ENCODE measurements around the gene CDH1. TPM values are rescaled to one million over a fixed set of nuclear protein-coding genes. Genes with fewer than 3 reads are reported as not detected.
A peak's percentile ranks its signal among the peaks of the same experiment; 100 is the strongest.

CDH1 gene
- total RNA-seq, 2 experiments from 2014 or later, result not detected

DNA sequence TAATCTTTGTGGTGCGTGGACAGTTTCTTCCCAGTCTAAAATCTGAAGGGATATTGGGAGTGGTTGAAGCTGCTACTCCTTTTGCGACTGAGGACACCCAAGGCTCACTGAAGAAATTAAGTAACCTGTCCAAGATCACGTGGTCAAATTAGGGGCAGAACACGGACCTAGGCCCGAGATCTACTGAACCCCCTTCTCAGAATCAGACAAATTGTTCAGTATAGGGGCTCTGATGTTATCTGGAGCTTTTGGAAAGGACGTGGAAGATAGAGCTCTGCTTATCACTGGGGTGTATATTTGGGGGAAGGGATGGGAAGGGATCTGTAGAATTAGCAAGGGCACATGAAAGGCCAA, 107.1 kb downstream of the CDH1 start:
- Mint-ChIP-seq H3K4me1 (ENCODE audit: low read depth) (peaks cover 27% of the 10 kb centered on the region), H3K9me3 (ENCODE audit: insufficient read depth) (no peaks in the 10 kb centered on the region), H3K27me3 (ENCODE audit: low read depth) (no peaks in the 10 kb centered on the region), H3K4me3 (peak overlapping the region; percentile 97), H3K36me3 (ENCODE audit: low read depth) (no peaks in the 10 kb centered on the region), H3K27ac (peak overlapping the region; percentile 96)
- DNase-seq (no peak), ATAC-seq (no peak)
- CTCF ChIA-PET, result interaction anchor here (1.1 kb wide), 1 partner anchor 280 kb away, joined by 7 read pairs; no protein-coding TSS in a partner anchor
- POLR2A ChIA-PET, result interaction anchor here (0.5 to 2.1 kb wide), 2 partner anchors 203 to 289 kb away, joined by 4 to 8 read pairs; partner anchors contain the start of genes CHTF8 and UTP4

DNA sequence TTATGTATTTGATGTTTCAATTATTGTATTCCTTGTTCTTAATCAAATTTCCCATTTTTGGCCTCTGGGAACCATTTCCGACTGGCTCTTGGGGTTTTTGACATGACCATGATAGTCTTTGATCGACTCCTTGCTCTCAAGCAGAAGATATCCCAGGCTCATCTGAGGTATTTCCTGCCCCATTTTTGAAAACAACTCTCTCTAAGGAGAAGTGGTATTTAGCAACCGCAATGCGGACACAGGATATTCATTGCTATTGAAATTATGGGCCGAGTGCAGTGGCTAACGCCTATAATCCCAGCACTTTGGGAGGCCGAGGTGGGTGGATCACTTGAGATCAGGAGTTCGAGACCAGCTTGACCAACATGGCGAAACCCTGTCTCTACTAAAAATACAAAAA, 111.7 kb downstream of the CDH1 start:
- Mint-ChIP-seq H3K4me1 (ENCODE audit: low read depth) (peaks cover 26% of the 10 kb centered on the region), H3K27ac (no peak overlapping the region), H3K36me3 (ENCODE audit: low read depth) (peaks cover 3% of the 10 kb centered on the region), H3K9me3 (ENCODE audit: insufficient read depth) (no peaks in the 10 kb centered on the region), H3K4me3 (no peak overlapping the region), H3K27me3 (ENCODE audit: low read depth) (no peaks in the 10 kb centered on the region)
- DNase-seq (no peak), ATAC-seq (no peak)
- POLR2A ChIA-PET, result no interaction called here
- CTCF ChIA-PET, result interaction anchor here (4.3 kb wide), 1 partner anchor 275 kb away, joined by 38 read pairs; no protein-coding TSS in a partner anchor

DNA sequence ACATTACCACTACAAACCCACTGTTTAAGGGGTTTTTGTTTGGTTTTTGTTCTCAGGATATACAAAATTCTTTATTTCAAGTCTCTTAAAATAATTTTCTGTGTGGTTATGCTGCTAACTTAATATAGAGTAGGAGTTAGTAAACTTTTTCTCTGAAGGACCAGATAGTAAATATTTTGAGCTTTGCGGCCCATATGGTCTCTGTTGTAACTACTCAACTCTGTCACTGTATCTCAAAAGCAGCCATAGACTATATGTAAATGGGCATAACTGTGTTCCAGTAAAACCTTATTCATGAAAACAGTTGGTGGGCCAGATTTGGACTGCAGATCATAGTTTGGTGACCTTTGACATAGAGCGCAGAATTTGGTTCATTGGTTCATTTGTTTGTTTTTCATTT, 113.4 kb downstream of the CDH1 start:
- ATAC-seq, result no peak
- H3K36me3 Mint-ChIP-seq (ENCODE audit: low read depth), result peaks cover 6% of the 10 kb centered on the region
- peaks cover 17% of the 10 kb centered on the region for H3K4me1 Mint-ChIP-seq (ENCODE audit: low read depth)
- CTCF ChIA-PET, result interaction anchor here (0.9 to 1.4 kb wide), 2 partner anchors 274 to 322 kb away, joined by 3 read pairs; no protein-coding TSS in a partner anchor
- no peaks in the 10 kb centered on the region for H3K27me3 Mint-ChIP-seq (ENCODE audit: low read depth)
- no peak for DNase-seq
- no peaks in the 10 kb centered on the region for H3K9me3 Mint-ChIP-seq (ENCODE audit: insufficient read depth)
- POLR2A ChIA-PET, result no interaction called here
- no peak overlapping the region for H3K27ac Mint-ChIP-seq
- H3K4me3 Mint-ChIP-seq, result no peak overlapping the region

DNA sequence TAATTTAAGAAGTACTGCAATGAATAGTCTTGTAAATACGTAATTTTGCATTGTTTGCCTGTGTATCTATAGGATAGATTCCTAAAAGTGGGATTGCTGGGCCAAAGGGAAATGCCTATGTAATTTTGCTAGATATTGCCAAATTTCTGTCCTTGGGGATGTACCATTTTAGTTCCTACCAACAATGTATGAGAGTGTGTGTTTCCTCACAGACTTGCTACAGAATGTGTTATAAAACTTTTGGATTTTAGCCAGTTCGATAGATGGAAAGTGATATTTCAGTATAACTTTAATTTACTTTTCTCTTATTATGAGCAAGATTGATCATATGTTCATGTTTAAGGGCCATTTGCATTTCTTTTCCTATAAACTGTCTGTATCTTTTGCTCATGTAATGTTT, 114.5 kb downstream of the CDH1 start:
- Mint-ChIP-seq H3K9me3 (ENCODE audit: insufficient read depth) (no peaks in the 10 kb centered on the region), H3K4me3 (no peak overlapping the region), H3K27ac (no peak overlapping the region), H3K27me3 (ENCODE audit: low read depth) (no peaks in the 10 kb centered on the region), H3K36me3 (ENCODE audit: low read depth) (peaks cover 6% of the 10 kb centered on the region), H3K4me1 (ENCODE audit: low read depth) (peaks cover 14% of the 10 kb centered on the region)
- ATAC-seq (no peak), DNase-seq (no peak)
- ChIA-PET POLR2A (no interaction called here), CTCF (no interaction called here)

DNA sequence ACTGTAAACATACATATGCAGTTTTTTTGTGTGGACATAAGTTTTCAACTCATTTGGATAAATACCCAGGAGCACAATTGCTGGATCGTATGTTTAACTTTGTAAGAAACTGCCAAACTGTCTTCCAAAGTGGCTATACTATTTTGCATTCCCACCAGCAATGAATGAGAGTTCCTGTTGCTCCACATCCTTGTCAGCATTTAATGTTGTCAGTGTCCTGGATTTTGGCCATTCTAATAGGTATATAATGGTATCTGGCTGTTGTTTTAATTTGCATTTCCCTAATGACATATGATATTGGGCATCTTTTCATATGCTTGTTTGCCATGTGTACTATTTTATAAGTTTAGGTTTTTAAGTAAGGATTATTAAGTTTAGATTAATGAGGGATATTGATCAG, 120.4 kb downstream of the CDH1 start:
- H3K4me3 Mint-ChIP-seq, result no peak overlapping the region
- ATAC-seq (no peak), DNase-seq (no peak)
- POLR2A ChIA-PET, result interaction anchor here (0.6 kb wide), 1 partner anchor 283 kb away, joined by 3 read pairs; no protein-coding TSS in a partner anchor
- CTCF ChIA-PET, result interaction anchor here (1.9 kb wide), 1 partner anchor 10 kb away, joined by 4 read pairs; no protein-coding TSS in a partner anchor
- peaks cover 8% of the 10 kb centered on the region for H3K36me3 Mint-ChIP-seq (ENCODE audit: low read depth)
- no peaks in the 10 kb centered on the region for H3K9me3 Mint-ChIP-seq (ENCODE audit: insufficient read depth)
- no peaks in the 10 kb centered on the region for H3K27me3 Mint-ChIP-seq (ENCODE audit: low read depth)
- no peaks in the 10 kb centered on the region for H3K4me1 Mint-ChIP-seq (ENCODE audit: low read depth)
- H3K27ac Mint-ChIP-seq, result no peak overlapping the region

DNA sequence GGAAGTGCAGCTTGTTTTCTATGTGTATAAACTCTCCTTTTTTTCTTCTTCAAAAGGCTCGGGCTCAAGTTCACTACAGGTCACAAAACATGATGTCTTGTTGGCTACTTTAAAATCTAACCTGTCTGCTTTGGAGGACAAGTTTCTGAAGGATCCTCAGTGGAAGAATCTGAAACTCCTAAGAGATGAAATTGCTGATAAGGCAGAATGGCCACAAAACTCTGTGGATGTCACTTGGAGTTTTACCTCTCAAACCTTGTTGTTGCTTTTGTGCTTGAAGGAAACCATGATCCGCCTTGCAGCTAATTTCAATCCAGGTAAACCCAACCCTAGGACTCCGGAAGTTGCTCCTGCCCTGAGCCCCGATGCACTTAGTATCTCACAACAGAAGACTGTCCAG, 122.7 kb downstream of the CDH1 start:
- ChIA-PET CTCF (no interaction called here), POLR2A (no interaction called here)
- no peak overlapping the region for H3K4me3 Mint-ChIP-seq
- ATAC-seq, result no peak
- no peaks in the 10 kb centered on the region for H3K4me1 Mint-ChIP-seq (ENCODE audit: low read depth)
- DNase-seq, result no peak
- no peaks in the 10 kb centered on the region for H3K27me3 Mint-ChIP-seq (ENCODE audit: low read depth)
- no peak overlapping the region for H3K27ac Mint-ChIP-seq
- no peaks in the 10 kb centered on the region for H3K9me3 Mint-ChIP-seq (ENCODE audit: insufficient read depth)
- peaks cover 8% of the 10 kb centered on the region for H3K36me3 Mint-ChIP-seq (ENCODE audit: low read depth)

DNA sequence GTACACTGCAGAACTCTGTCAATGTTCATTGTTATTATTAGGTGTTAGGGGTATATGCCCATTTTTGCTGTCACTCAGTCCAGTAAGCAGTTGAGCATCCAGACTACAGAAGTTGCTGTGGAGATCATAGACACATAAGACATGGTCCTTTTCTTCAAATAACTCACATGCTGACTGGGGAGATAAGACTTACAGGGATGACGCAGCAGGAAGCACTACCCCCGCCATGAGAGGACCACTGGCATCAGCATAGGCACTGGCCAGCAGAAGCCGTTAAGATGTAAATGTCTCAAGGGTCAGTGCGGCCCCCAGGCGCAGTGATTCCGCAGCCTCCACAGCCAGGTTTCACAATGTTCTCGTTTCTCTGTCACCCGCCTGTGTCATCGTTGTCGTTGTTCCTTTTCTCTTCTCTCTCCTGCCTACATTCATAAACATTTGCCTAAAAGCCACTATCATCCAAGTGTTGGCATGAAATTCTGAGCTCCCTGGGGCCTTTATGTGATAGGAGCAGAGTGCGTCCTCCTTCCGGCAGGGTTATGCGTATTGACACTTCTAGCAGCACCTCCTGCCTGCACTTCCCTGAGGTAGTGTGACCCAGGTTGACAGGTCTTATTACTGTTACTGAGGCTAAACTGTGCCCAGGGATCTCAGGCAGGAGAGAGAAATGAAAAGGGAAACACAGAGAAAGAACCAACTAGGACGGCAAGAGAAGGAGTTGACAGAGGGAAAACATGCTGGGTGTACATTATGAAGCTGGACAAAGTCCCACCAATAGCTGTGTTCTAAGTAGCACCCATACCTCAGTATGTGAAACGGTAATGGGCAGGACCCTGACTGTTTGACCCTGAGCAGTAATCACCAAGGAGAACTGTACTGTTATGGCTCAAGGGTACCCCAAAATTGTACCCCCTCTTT, 124.1 kb downstream of the CDH1 start:
- CTCF ChIA-PET, result interaction anchor here (1.0 kb wide), 1 partner anchor 13 kb away, joined by 4 read pairs; no protein-coding TSS in a partner anchor
- no peak for ATAC-seq
- POLR2A ChIA-PET, result interaction anchor here (0.6 kb wide), 1 partner anchor 232 kb away, joined by 4 read pairs; no protein-coding TSS in a partner anchor
- Mint-ChIP-seq H3K4me3 (no peak overlapping the region), H3K27me3 (ENCODE audit: low read depth) (no peaks in the 10 kb centered on the region), H3K9me3 (ENCODE audit: insufficient read depth) (no peaks in the 10 kb centered on the region), H3K4me1 (ENCODE audit: low read depth) (no peaks in the 10 kb centered on the region), H3K36me3 (ENCODE audit: low read depth) (peaks cover 8% of the 10 kb centered on the region), H3K27ac (no peak overlapping the region)
- no peak for DNase-seq

DNA sequence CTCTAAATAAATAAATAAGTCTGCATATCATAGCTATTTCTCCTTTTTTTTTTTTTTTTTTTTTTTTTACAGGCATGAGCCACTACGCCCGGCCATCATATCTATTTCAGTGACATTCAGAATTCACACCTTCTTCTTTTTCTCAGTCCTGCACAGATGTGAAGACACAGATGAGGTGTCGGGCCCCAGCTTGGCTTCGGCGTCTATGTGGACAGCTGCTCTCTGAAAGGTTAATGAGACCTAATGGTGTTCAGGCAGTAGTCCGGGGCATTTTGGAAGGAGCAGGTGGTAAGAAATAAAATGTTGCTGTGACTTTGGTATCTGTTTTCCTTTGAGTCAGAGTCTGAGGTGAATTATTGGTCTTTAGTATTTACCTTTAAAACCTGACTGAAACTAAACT, 129.8 kb downstream of the CDH1 start:
- Mint-ChIP-seq H3K4me1 (ENCODE audit: low read depth) (peaks cover 4% of the 10 kb centered on the region), H3K9me3 (ENCODE audit: insufficient read depth) (no peaks in the 10 kb centered on the region), H3K36me3 (ENCODE audit: low read depth) (peaks cover 10% of the 10 kb centered on the region), H3K27ac (no peak overlapping the region), H3K4me3 (no peak overlapping the region), H3K27me3 (ENCODE audit: low read depth) (no peaks in the 10 kb centered on the region)
- ChIA-PET CTCF (no interaction called here), POLR2A (no interaction called here)
- ATAC-seq (no peak), DNase-seq (no peak)

DNA sequence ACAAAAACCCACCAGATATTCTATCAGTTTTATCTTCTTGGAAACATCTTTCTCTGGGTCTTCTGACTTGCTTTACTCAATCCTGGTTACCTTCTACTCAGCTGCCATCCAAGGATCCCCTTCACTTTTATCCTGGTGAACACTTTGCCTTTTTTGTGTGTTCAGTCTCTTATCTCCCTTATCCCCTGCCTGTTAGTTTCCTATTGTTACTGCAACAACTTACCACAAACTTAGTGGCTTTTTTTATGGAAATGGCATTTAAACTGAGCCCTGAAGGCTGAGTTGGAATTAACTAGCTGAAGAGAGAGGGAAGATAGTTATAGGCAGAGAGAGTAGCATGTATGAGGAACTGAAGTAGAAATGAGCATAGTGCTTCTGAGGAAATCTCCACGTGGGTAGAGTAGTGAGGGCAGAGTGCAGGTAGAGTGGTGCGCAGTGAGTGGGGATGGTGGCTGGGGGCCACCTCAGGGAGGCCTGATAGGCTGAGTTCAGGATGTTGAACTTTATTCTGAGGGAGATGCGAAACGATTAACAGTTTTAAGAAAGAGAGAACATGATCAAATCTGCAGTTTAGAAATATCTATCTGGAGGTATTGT, 132.5 kb downstream of the CDH1 start:
- H3K4me1 Mint-ChIP-seq (ENCODE audit: low read depth), result peaks cover 4% of the 10 kb centered on the region
- H3K36me3 Mint-ChIP-seq (ENCODE audit: low read depth), result peaks cover 12% of the 10 kb centered on the region
- DNase-seq (no peak), ATAC-seq (no peak)
- H3K4me3 Mint-ChIP-seq, result no peak overlapping the region
- H3K27me3 Mint-ChIP-seq (ENCODE audit: low read depth), result no peaks in the 10 kb centered on the region
- ChIA-PET CTCF (interaction anchor here (1.5 kb wide), 1 partner anchor 254 kb away, joined by 3 read pairs; no protein-coding TSS in a partner anchor), POLR2A (no interaction called here)
- no peaks in the 10 kb centered on the region for H3K9me3 Mint-ChIP-seq (ENCODE audit: insufficient read depth)
- no peak overlapping the region for H3K27ac Mint-ChIP-seq

DNA sequence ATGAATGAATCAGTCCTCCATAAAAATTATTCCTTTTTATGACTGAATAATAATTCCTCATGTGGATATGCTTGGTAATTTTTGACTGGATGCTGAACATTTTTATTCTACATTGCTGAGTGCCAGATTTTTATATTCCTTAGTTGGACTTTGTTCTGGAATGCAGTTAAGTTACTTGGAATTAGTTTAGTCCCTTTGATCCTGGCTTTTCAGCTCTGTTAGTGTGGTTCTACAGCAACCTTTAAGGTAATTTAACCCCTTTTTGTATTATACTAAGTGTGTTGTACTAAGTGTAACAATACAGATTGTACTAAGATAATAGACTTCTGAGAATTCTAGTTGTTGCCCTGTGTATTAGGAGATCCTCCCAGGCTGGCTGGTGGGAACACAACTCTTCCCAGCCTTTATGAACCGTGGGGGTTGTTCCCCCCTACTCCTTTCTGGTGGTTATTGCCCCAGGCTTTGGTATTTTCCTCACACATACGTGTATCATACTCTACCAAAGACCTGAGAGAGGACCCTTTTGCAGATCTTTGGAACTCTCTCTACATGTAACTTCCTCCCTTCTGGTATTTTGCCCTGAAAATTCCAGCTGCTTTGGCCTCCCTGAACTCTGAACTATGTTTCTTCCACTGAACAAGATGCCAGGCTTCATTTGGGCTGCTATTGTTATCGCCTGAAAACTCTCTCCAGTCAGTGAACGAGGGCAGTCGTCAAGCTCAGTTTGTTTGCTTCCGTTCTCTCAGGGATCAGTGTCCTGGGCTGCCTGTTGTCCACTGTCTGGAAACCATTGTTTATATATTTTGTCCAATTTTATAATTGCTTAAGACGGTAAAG, 136.8 kb downstream of the CDH1 start:
- Mint-ChIP-seq H3K27me3 (ENCODE audit: low read depth) (no peaks in the 10 kb centered on the region), H3K36me3 (ENCODE audit: low read depth) (peaks cover 27% of the 10 kb centered on the region), H3K27ac (no peak overlapping the region), H3K9me3 (ENCODE audit: insufficient read depth) (no peaks in the 10 kb centered on the region), H3K4me1 (ENCODE audit: low read depth) (peaks cover 4% of the 10 kb centered on the region), H3K4me3 (no peak overlapping the region)
- DNase-seq, result no peak
- no peak for ATAC-seq
- CTCF ChIA-PET, result interaction anchor here (0.6 kb wide), 1 partner anchor 35 kb away, joined by 3 read pairs; no protein-coding TSS in a partner anchor
- POLR2A ChIA-PET, result no interaction called here

DNA sequence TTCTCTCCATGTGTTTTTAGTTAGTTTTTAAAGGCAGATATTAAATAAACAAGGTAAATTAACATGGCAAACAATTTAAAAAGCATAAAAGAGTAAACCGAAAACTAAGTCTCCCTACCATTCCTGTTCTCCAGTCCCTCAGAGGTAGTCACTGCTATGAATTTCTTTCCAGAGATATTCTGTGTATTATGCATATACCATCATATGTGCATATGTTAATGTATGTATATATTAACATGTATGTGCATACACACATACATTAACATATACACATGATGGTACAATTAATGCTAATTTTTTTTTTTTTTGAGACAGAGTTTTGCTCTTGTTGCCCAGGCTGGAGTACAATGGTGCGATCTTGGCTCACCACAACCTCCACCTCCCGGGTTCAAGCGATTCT, 138.8 kb downstream of the CDH1 start:
- H3K4me3 Mint-ChIP-seq, result no peak overlapping the region
- ATAC-seq (no peak), DNase-seq (no peak)
- H3K27me3 Mint-ChIP-seq (ENCODE audit: low read depth), result no peaks in the 10 kb centered on the region
- POLR2A ChIA-PET, result no interaction called here
- CTCF ChIA-PET, result no interaction called here
- H3K4me1 Mint-ChIP-seq (ENCODE audit: low read depth), result peaks cover 4% of the 10 kb centered on the region
- no peak overlapping the region for H3K27ac Mint-ChIP-seq
- no peaks in the 10 kb centered on the region for H3K9me3 Mint-ChIP-seq (ENCODE audit: insufficient read depth)
- peaks cover 32% of the 10 kb centered on the region for H3K36me3 Mint-ChIP-seq (ENCODE audit: low read depth)
